Glutamatergic neuron (in vitro differentiated cells): ENCODE measurements around the gene KRT82. TPM values are rescaled to one million over a fixed set of nuclear protein-coding genes. Genes with fewer than 3 reads are reported as not detected.

ENCODE experiments used
- DNase-seq: peaks from one replicate; pipeline ENCODE4 v3.0.0; 2022
- H3K27ac Mint-ChIP-seq: one replicate; pipeline ENCODE4 v1.8.0; 2020; ENCODE audit warnings: mild to moderate bottlenecking, mixed read lengths, inconsistent platforms; ENCODE audit not compliant: unreplicated experiment
- H3K27me3 Mint-ChIP-seq: one replicate; pipeline ENCODE4 v1.8.0; 2020; ENCODE audit warnings: mild to moderate bottlenecking, moderate library complexity, mixed read lengths, inconsistent platforms; ENCODE audit not compliant: unreplicated experiment
- H3K36me3 Mint-ChIP-seq: one replicate; pipeline ENCODE4 v1.8.0; 2020; ENCODE audit warnings: mild to moderate bottlenecking, mixed read lengths, inconsistent platforms; ENCODE audit not compliant: unreplicated experiment
- H3K4me1 Mint-ChIP-seq: one replicate; pipeline ENCODE4 v1.8.0; 2020; ENCODE audit warnings: mild to moderate bottlenecking, low read depth, mixed read lengths, inconsistent platforms; ENCODE audit not compliant: unreplicated experiment
- H3K4me3 Mint-ChIP-seq: one replicate; pipeline ENCODE4 v1.8.0; 2020; ENCODE audit warnings: mild to moderate bottlenecking, mixed read lengths, inconsistent platforms; ENCODE audit not compliant: unreplicated experiment
- H3K9me3 Mint-ChIP-seq: one replicate; pipeline ENCODE4 v1.8.0; 2020; ENCODE audit warnings: mild to moderate bottlenecking, moderate library complexity, mixed read lengths, inconsistent platforms; ENCODE audit not compliant: unreplicated experiment
- total RNA-seq: library from RNA; stranded (reverse); fragmentation: NEBNext Ultra II Directional; extraction: Animal tissue kit (Norgen Biotek cat#: 25700); gene quantifications from one replicate; pipeline ENCODE4 v1.2.1, GENCODE V29; 2021; ENCODE audit not compliant: unreplicated experiment
- TF ChIP-seq, protein P1 (sequence below): fragments of 200-600 bp; sonication (generic); IDR thresholded peaks from one replicate; pipeline ENCODE4 v1.5.0; 2021; ENCODE audit not compliant: partially characterized antibody, unreplicated experiment

KRT82 gene
- total RNA-seq, 1 donor from 2014 or later = not detected

- H3K4me3 Mint-ChIP-seq = no peak overlapping the region
- H3K36me3 Mint-ChIP-seq = peaks cover 5% of the 10 kb centered on the region
- H3K4me1 Mint-ChIP-seq = no peaks in the 10 kb centered on the region
- no peak overlapping the region for H3K27ac Mint-ChIP-seq
- peaks cover 10% of the 10 kb centered on the region for H3K27me3 Mint-ChIP-seq
- TF ChIP-seq, protein P1, sequence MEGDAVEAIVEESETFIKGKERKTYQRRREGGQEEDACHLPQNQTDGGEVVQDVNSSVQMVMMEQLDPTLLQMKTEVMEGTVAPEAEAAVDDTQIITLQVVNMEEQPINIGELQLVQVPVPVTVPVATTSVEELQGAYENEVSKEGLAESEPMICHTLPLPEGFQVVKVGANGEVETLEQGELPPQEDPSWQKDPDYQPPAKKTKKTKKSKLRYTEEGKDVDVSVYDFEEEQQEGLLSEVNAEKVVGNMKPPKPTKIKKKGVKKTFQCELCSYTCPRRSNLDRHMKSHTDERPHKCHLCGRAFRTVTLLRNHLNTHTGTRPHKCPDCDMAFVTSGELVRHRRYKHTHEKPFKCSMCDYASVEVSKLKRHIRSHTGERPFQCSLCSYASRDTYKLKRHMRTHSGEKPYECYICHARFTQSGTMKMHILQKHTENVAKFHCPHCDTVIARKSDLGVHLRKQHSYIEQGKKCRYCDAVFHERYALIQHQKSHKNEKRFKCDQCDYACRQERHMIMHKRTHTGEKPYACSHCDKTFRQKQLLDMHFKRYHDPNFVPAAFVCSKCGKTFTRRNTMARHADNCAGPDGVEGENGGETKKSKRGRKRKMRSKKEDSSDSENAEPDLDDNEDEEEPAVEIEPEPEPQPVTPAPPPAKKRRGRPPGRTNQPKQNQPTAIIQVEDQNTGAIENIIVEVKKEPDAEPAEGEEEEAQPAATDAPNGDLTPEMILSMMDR = no peak
- H3K9me3 Mint-ChIP-seq = peaks cover 6% of the 10 kb centered on the region
- no peak for DNase-seq
Measured at GRCh38 chr12:52416795-52417194, 10.7 kb upstream of the KRT82 start.

DNA sequence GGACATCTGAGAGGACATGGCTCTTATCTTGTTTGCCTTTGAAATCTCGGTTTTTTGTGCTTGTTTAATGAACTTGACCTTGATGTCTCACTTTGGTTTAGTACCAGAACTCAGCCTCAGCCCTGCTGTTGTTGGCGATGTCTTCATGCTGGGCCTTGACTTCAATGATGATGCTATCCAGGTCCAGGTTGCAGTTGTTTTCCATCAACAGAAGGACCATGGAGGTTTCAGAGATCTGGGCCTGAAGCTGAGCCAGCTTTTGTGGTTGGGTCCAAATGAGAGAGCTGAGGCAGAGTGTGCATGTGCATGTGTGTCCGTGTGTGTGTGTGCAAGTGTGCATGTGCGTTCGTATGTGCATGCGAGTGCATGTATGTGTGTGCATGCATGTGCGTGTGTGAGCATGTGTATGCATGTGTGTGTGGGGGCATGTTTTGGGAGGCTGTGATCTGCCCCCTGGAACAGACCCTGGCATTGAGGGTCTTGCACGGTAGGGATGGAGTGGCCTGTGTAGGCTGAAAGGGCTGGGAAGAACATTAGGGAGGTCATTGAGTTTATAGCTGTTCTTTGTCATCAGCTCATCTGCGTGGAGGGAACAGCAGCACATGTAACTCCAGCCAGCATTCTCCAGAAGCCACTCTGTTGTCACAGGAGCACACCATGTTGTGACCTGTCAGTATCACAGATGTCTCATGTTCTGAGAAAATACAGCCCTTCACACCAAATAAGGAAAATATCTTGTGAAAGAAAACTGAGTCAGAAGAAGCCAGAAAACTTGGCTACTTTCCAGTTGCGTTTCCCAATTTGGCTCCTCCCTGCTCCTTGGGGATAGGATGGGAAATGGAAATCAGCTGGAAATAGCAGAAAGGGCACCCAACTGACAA lies 10.0 kb upstream of the KRT82 start:
- Mint-ChIP-seq H3K27me3 (peaks cover 11% of the 10 kb centered on the region), H3K9me3 (peaks cover 6% of the 10 kb centered on the region), H3K27ac (peak overlapping the region; percentile 4), H3K36me3 (peaks cover 5% of the 10 kb centered on the region), H3K4me3 (no peak overlapping the region), H3K4me1 (no peaks in the 10 kb centered on the region)
- DNase-seq = no peak
- TF ChIP-seq, protein P1 = no peak

GRCh38 chr12:52414936-52415335 lies 8.8 kb upstream of the KRT82 start:
- Mint-ChIP-seq H3K9me3 (peaks cover 7% of the 10 kb centered on the region), H3K4me1 (no peaks in the 10 kb centered on the region), H3K27me3 (peaks cover 14% of the 10 kb centered on the region), H3K36me3 (peaks cover 5% of the 10 kb centered on the region), H3K27ac (no peak overlapping the region), H3K4me3 (no peak overlapping the region)
- TF ChIP-seq, protein P1 = no peak
- DNase-seq = no peak

DNA sequence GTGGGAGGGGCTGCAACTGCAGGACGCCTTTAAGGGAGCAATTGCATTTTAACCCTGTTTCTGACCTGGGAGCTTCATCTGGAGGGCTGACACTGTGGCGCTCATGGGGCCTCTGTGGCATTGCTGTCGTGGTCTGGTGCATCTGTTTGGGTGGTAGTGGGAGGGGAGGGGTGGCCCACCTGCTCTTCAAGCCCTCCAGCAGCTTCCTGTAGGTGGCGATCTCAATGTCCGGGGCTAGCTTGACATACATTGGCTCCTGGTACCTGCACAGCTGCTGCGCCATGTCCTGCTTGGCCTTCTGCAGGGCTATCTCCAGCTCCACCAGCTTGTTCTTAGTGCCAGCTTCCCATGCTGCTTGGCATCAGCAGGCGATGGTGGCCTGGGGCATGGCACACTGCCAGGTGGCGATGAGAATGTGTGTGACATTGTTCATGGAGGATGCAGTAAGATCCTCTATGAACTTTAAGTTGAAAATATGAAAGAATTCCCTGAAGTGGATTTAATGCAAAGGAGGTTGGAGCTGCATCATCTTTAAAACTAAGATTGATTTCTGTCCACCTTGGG lies 7.7 kb upstream of the KRT82 start:
- H3K27me3 Mint-ChIP-seq = peaks cover 12% of the 10 kb centered on the region
- H3K9me3 Mint-ChIP-seq = peaks cover 7% of the 10 kb centered on the region
- H3K27ac Mint-ChIP-seq = no peak overlapping the region
- DNase-seq = no peak
- TF ChIP-seq, protein P1 = no peak
- H3K4me3 Mint-ChIP-seq = no peak overlapping the region
- H3K36me3 Mint-ChIP-seq = peaks cover 5% of the 10 kb centered on the region
- no peaks in the 10 kb centered on the region for H3K4me1 Mint-ChIP-seq

DNA sequence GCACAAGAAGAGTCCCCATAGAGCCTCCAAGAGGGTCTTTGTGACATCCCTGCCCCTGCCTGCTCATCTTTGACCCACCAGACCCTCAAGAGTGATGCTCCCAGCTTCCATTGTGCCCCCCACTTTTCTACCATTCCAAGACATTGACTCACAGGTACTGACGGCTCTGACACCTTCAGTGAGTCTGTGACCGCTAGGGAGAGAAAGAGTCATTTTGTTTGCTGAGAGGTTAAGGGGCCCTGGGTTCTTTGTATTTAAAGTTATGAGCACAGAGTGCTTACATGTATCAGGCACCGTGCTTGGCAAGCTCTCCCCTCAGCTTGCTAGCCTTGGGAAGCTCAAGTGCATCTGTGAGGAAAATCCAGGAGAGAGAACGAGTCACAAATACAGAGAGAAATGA lies 7.1 kb upstream of the KRT82 start:
- Mint-ChIP-seq H3K4me3 (no peak overlapping the region), H3K27ac (no peak overlapping the region), H3K36me3 (peaks cover 8% of the 10 kb centered on the region), H3K9me3 (peaks cover 12% of the 10 kb centered on the region), H3K4me1 (no peaks in the 10 kb centered on the region), H3K27me3 (peaks cover 16% of the 10 kb centered on the region)
- no peak for DNase-seq
- TF ChIP-seq, protein P1 = no peak
